ENCODE data around the gene DNAJC16. TPM values are rescaled to one million over a fixed set of nuclear protein-coding genes. Genes with fewer than 3 reads are reported as not detected.

The DNAJC16 gene
- total and polyA plus RNA-seq, 2 of the 13 experiments (the other 11 are each of a cell fraction or from before 2014, with no cell fraction given) = 11.4 to 15.4 TPM

DNA sequence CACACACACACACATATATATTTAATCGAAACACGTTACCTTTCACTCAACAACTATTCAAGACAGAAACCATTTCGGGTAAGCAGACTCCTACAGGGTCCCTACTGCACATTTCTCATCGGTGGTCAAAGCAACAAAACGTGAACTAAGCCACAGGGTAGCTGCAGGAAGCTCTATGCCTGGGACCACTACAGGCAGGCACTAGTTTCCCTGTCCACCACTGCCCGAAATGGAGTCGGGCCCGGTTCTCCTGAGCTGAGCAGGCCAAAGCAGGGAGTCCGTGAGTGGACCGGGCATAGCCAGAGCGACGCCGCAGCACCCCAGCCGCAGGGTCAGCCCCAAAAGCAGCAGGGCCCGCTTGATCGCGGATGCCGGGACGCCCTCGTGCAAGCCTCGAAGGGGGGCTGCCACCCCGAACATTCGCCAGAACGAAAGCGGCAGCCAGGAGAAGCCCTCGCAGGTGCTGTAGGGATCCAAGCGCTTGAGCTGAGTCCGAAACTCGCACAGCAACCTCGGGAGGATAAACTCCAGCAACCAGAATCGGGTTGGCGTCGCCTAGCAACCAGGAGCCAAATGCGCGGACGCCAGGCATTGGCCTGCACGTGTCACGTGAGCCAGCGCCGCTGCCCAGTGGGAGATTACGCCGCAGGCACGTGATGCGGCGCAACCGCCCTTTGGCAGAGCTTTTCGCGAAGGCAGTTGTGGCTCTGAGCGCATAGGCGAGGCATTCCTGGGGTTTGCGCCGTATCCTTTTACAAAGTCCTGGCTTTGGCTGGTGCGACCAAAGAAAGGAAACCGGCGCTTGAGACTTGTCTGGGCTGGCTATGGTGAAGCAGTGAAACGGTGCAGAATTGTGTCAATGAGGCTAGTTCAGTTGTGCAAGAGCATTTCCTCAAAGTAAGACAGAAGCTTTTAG is 76.7 kb downstream of the DNAJC16 start (continued):
- TF ChIP-seq, protein P1, sequence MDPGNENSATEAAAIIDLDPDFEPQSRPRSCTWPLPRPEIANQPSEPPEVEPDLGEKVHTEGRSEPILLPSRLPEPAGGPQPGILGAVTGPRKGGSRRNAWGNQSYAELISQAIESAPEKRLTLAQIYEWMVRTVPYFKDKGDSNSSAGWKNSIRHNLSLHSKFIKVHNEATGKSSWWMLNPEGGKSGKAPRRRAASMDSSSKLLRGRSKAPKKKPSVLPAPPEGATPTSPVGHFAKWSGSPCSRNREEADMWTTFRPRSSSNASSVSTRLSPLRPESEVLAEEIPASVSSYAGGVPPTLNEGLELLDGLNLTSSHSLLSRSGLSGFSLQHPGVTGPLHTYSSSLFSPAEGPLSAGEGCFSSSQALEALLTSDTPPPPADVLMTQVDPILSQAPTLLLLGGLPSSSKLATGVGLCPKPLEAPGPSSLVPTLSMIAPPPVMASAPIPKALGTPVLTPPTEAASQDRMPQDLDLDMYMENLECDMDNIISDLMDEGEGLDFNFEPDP (CRISPR knock-in tag; conservative IDR thresholded peaks at IDR 0.05) = no peak; the same call in 1 of the 2 replicates
- TF ChIP-seq, protein P2, sequence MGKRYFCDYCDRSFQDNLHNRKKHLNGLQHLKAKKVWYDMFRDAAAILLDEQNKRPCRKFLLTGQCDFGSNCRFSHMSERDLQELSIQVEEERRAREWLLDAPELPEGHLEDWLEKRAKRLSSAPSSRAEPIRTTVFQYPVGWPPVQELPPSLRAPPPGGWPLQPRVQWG (CRISPR knock-in tag; IDR thresholded peaks at IDR 0.05; ENCODE audit: borderline replicate concordance, low read depth) = no peak
- TF ChIP-seq RAD21 (CRISPR knock-in tag; IDR thresholded peaks at IDR 0.05) (peak; percentile 13; the same call in 1 of the 2 replicates), ZNF207 (IDR thresholded peaks at IDR 0.05; ENCODE audit: borderline replicate concordance) (no peak), ZNF761 (CRISPR knock-in tag; conservative IDR thresholded peaks at IDR 0.05) (0 out of 2 replicates have a peak, but pooled peaks have one; percentile 33), TMF1 (CRISPR knock-in tag; IDR thresholded peaks at IDR 0.05; ENCODE audit: low read depth) (peak; percentile 90; the same call in 1 of the 2 replicates), DR1 (CRISPR knock-in tag; IDR thresholded peaks at IDR 0.05) (peak; percentile 46; the same call in 1 of the 2 replicates), CAMTA2 (CRISPR knock-in tag; IDR thresholded peaks at IDR 0.05; ENCODE audit: borderline replicate concordance) (no peak), ZFYVE20 (CRISPR knock-in tag; IDR thresholded peaks at IDR 0.05; ENCODE audit: borderline replicate concordance, low read depth) (no peak), GATAD2A (CRISPR knock-in tag; IDR thresholded peaks at IDR 0.05) (0 out of 2 replicates have a peak, but pooled peaks have one; percentile 28), ZNF205 (CRISPR knock-in tag; IDR thresholded peaks at IDR 0.05) (no peak; the same call in 1 of the 2 replicates), NR2F6 (IDR thresholded peaks at IDR 0.05) (no peak), NR2F6 (CRISPR knock-in tag; IDR thresholded peaks at IDR 0.05) (peak; percentile 58; the same call in 1 of the 2 replicates)
- TF ChIP-seq, protein P3, sequence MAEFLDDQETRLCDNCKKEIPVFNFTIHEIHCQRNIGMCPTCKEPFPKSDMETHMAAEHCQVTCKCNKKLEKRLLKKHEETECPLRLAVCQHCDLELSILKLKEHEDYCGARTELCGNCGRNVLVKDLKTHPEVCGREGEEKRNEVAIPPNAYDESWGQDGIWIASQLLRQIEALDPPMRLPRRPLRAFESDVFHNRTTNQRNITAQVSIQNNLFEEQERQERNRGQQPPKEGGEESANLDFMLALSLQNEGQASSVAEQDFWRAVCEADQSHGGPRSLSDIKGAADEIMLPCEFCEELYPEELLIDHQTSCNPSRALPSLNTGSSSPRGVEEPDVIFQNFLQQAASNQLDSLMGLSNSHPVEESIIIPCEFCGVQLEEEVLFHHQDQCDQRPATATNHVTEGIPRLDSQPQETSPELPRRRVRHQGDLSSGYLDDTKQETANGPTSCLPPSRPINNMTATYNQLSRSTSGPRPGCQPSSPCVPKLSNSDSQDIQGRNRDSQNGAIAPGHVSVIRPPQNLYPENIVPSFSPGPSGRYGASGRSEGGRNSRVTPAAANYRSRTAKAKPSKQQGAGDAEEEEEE (CRISPR knock-in tag; IDR thresholded peaks at IDR 0.05; ENCODE audit: borderline replicate concordance) = 0 out of 2 replicates have a peak, but pooled peaks have one; percentile 63
- TF ChIP-seq, protein P4, sequence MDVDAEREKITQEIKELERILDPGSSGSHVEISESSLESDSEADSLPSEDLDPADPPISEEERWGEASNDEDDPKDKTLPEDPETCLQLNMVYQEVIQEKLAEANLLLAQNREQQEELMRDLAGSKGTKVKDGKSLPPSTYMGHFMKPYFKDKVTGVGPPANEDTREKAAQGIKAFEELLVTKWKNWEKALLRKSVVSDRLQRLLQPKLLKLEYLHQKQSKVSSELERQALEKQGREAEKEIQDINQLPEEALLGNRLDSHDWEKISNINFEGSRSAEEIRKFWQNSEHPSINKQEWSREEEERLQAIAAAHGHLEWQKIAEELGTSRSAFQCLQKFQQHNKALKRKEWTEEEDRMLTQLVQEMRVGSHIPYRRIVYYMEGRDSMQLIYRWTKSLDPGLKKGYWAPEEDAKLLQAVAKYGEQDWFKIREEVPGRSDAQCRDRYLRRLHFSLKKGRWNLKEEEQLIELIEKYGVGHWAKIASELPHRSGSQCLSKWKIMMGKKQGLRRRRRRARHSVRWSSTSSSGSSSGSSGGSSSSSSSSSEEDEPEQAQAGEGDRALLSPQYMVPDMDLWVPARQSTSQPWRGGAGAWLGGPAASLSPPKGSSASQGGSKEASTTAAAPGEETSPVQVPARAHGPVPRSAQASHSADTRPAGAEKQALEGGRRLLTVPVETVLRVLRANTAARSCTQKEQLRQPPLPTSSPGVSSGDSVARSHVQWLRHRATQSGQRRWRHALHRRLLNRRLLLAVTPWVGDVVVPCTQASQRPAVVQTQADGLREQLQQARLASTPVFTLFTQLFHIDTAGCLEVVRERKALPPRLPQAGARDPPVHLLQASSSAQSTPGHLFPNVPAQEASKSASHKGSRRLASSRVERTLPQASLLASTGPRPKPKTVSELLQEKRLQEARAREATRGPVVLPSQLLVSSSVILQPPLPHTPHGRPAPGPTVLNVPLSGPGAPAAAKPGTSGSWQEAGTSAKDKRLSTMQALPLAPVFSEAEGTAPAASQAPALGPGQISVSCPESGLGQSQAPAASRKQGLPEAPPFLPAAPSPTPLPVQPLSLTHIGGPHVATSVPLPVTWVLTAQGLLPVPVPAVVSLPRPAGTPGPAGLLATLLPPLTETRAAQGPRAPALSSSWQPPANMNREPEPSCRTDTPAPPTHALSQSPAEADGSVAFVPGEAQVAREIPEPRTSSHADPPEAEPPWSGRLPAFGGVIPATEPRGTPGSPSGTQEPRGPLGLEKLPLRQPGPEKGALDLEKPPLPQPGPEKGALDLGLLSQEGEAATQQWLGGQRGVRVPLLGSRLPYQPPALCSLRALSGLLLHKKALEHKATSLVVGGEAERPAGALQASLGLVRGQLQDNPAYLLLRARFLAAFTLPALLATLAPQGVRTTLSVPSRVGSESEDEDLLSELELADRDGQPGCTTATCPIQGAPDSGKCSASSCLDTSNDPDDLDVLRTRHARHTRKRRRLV (CRISPR knock-in tag; IDR thresholded peaks at IDR 0.05) = no peak
- TF ChIP-seq, protein P5, sequence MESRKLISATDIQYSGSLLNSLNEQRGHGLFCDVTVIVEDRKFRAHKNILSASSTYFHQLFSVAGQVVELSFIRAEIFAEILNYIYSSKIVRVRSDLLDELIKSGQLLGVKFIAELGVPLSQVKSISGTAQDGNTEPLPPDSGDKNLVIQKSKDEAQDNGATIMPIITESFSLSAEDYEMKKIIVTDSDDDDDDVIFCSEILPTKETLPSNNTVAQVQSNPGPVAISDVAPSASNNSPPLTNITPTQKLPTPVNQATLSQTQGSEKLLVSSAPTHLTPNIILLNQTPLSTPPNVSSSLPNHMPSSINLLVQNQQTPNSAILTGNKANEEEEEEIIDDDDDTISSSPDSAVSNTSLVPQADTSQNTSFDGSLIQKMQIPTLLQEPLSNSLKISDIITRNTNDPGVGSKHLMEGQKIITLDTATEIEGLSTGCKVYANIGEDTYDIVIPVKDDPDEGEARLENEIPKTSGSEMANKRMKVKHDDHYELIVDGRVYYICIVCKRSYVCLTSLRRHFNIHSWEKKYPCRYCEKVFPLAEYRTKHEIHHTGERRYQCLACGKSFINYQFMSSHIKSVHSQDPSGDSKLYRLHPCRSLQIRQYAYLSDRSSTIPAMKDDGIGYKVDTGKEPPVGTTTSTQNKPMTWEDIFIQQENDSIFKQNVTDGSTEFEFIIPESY (CRISPR knock-in tag; IDR thresholded peaks at IDR 0.05) = peak; percentile 9; the same call in 1 of the 2 replicates

All from HepG2 (cell line).